ENCODE results near the gene ADCY3. TPM values are rescaled to one million over a fixed set of nuclear protein-coding genes. Genes with fewer than 3 reads are reported as not detected.

Gene ADCY3
- total and polyA plus RNA-seq, 10 donors = 36.5 to 61.5 (median 52.7) TPM

GRCh38 chr2:24830351-24830750 lies 89.7 kb downstream of the ADCY3 start:
- DNase-seq = peak; percentile 43
- intact Hi-C loops (cut with DNase I; ENCODE audit: low total_unique reads) = no loop called here
- no peak for TF ChIP-seq POLR2AphosphoS5 (IDR thresholded peaks at IDR 0.05)
- peak in 1 of 11 experiments; percentile 32 for TF ChIP-seq CTCF (IDR thresholded peaks at IDR 0.05 in 8 of 11, conservative IDR thresholded peaks at IDR 0.05 in 3 of 11)
- Histone ChIP-seq H3K27me3 (replicated peaks in 1 of 7) (no peaks in the 10 kb centered on the region), H3K9me3 (no peaks in the 10 kb centered on the region), H3K4me3 (no peak overlapping the region), H3K27ac (no peak overlapping the region), H3K4me1 (peaks cover 0 to 19% (median 5%) of the 10 kb centered on the region in 6 donors), H3K36me3 (peaks cover 0 to 65% (median 13%) of the 10 kb centered on the region in 6 donors)
- WGBS, 5 donors = 89 to 95% (median 92%) methylated on average over 5 of the region's 5 CpGs

GRCh38 chr2:24828238-24828996 lies 91.6 kb downstream of the ADCY3 start:
- Histone ChIP-seq H3K36me3 (peaks cover 0 to 64% (median 0%) of the 10 kb centered on the region in 6 donors), H3K27ac (no peak overlapping the region), H3K4me1 (peaks cover 0 to 19% (median 5%) of the 10 kb centered on the region in 6 donors), H3K9me3 (no peaks in the 10 kb centered on the region), H3K4me3 (no peak overlapping the region), H3K27me3 (replicated peaks in 1 of 7) (no peaks in the 10 kb centered on the region)
- DNase-seq = peak; percentile 32
- TF ChIP-seq POLR2AphosphoS5 (IDR thresholded peaks at IDR 0.05) (no peak), POLR2A (IDR thresholded peaks at IDR 0.05) (no peak), CTCF (IDR thresholded peaks at IDR 0.05 in 8 of 11, conservative IDR thresholded peaks at IDR 0.05 in 3 of 11) (no peak)
- WGBS, 5 donors = 81 to 94% (median 90%) methylated on average over 17 of the region's 17 CpGs
- intact Hi-C loops (cut with DNase I; ENCODE audit: low total_unique reads) = no loop called here

GRCh38 chr2:24827321-24828237 lies 92.5 kb downstream of the ADCY3 start:
- Histone ChIP-seq H3K27me3 (replicated peaks in 1 of 7) (no peaks in the 10 kb centered on the region), H3K9me3 (no peaks in the 10 kb centered on the region), H3K27ac (no peak overlapping the region), H3K36me3 (peaks cover 0 to 65% (median 4%) of the 10 kb centered on the region in 6 donors), H3K4me1 (peaks cover 0 to 19% (median 5%) of the 10 kb centered on the region in 6 donors), H3K4me3 (no peak overlapping the region)
- 42 to 66% (median 51%) methylated on average over 24 to 30 of the region's 30 CpGs for WGBS, 5 donors
- DNase-seq = peak; percentile 87
- intact Hi-C loops (cut with DNase I; ENCODE audit: low total_unique reads) = loop anchor here (2.0 kb wide), 1 partner anchor 417 kb away; no protein-coding TSS in a partner anchor
- TF ChIP-seq POLR2AphosphoS5 (IDR thresholded peaks at IDR 0.05) (peak; percentile 11 to 32 (median 26)), CTCF (IDR thresholded peaks at IDR 0.05 in 8 of 11, conservative IDR thresholded peaks at IDR 0.05 in 3 of 11) (peak; percentile 81 to 96 (median 89)), POLR2A (IDR thresholded peaks at IDR 0.05) (no peak)
